ENCODE results near the gene SLC27A3. TPM values are rescaled to one million over a fixed set of nuclear protein-coding genes. Genes with fewer than 3 reads are reported as not detected.

The SLC27A3 gene
- 0.39 to 1.7 TPM (median 0.92 TPM) in 5 replicates for total RNA-seq (2022; extraction: Qiagen RNA extraction; ENCODE audit: low read depth)

GRCh38 chr1:153774780-153775457 lies at the start of gene SLC27A3:
Gene SLC27A3 (plus strand): TSS chr1:153775407. CDS start chr1:153775498, 91 bp downstream.

GRCh38 chr1:153727463-153728304 lies 47.5 kb upstream of the SLC27A3 start, which contains the start of gene INTS3:
Gene INTS3 (plus strand): TSS chr1:153728050. CDS start chr1:153728635, 585 bp downstream.

Other genes starting within 250 kb of the SLC27A3 start
- gene S100A6, start 239.4 kb upstream of the SLC27A3 start, total RNA-seq (2022; extraction: Qiagen RNA extraction; ENCODE audit: low read depth), result 3,071 to 3,604 TPM (median 3,274 TPM) in 5 replicates
- gene S100A5, start 234.5 kb upstream of the SLC27A3 start, total RNA-seq (2022; extraction: Qiagen RNA extraction; ENCODE audit: low read depth), result 0.42 to 1.1 TPM (median 0.57 TPM) in 5 replicates
- gene S100A4, start 229.6 kb upstream of the SLC27A3 start, total RNA-seq (2022; extraction: Qiagen RNA extraction; ENCODE audit: low read depth), result 1,522 to 1,903 TPM (median 1,710 TPM) in 5 replicates
- gene S100A3, start 226.1 kb upstream of the SLC27A3 start, total RNA-seq (2022; extraction: Qiagen RNA extraction; ENCODE audit: low read depth), result 85.7 to 107 TPM (median 98.6 TPM) in 5 replicates
- 17.0 to 31.3 TPM (median 24.8 TPM) in 5 replicates for gene S100A2, start 209.6 kb upstream of the SLC27A3 start, total RNA-seq (2022; extraction: Qiagen RNA extraction; ENCODE audit: low read depth)
- gene S100A16, start 162.3 kb upstream of the SLC27A3 start, total RNA-seq (2022; extraction: Qiagen RNA extraction; ENCODE audit: low read depth), result 415 to 520 TPM (median 478 TPM) in 5 replicates
- gene S100A14, start 159.1 kb upstream of the SLC27A3 start, total RNA-seq (2022; extraction: Qiagen RNA extraction; ENCODE audit: low read depth), result 0.28 to 0.73 TPM (median 0.45 TPM) in 5 replicates
- gene S100A13, start 147.9 kb upstream of the SLC27A3 start, total RNA-seq (2022; extraction: Qiagen RNA extraction; ENCODE audit: low read depth), result 153 to 185 TPM (median 171 TPM) in 5 replicates
- gene S100A1, start 147.0 kb upstream of the SLC27A3 start, total RNA-seq (2022; extraction: Qiagen RNA extraction; ENCODE audit: low read depth), result 0.48 to 1.1 TPM (median 0.76 TPM) in 4 of 5 replicates, not detected in the other
- 66.4 to 82.5 TPM (median 76.1 TPM) in 5 replicates for gene CHTOP, start 141.3 kb upstream of the SLC27A3 start, total RNA-seq (2022; extraction: Qiagen RNA extraction; ENCODE audit: low read depth)
- 53.9 to 63.9 TPM (median 56.8 TPM) in 5 replicates for gene SNAPIN, start 116.7 kb upstream of the SLC27A3 start, total RNA-seq (2022; extraction: Qiagen RNA extraction; ENCODE audit: low read depth)
- 261 to 313 TPM (median 282 TPM) in 5 replicates for gene ILF2, start 104.4 kb upstream of the SLC27A3 start, total RNA-seq (2022; extraction: Qiagen RNA extraction; ENCODE audit: low read depth)
- 0.77 to 1.2 TPM (median 0.97 TPM) in 5 replicates for gene NPR1, start 96.7 kb upstream of the SLC27A3 start, total RNA-seq (2022; extraction: Qiagen RNA extraction; ENCODE audit: low read depth)
- gene INTS3, start 47.4 kb upstream of the SLC27A3 start, total RNA-seq (2022; extraction: Qiagen RNA extraction; ENCODE audit: low read depth), result 14.1 to 20.4 TPM (median 17.7 TPM) in 5 replicates
- gene GATAD2B, start 147.6 kb downstream of the SLC27A3 start, total RNA-seq (2022; extraction: Qiagen RNA extraction; ENCODE audit: low read depth), result 6.8 to 10.3 TPM (median 8.7 TPM) in 5 replicates
- 20.4 to 33.0 TPM (median 31.2 TPM) in 5 replicates for gene DENND4B, start 171.3 kb downstream of the SLC27A3 start, total RNA-seq (2022; extraction: Qiagen RNA extraction; ENCODE audit: low read depth)
- gene CRTC2, start 183.2 kb downstream of the SLC27A3 start, total RNA-seq (2022; extraction: Qiagen RNA extraction; ENCODE audit: low read depth), result 33.2 to 45.2 TPM (median 38.3 TPM) in 5 replicates
- gene SLC39A1, start 188.1 kb downstream of the SLC27A3 start, total RNA-seq (2022; extraction: Qiagen RNA extraction; ENCODE audit: low read depth), result 141 to 162 TPM (median 149 TPM) in 5 replicates
- gene CREB3L4, start 192.5 kb downstream of the SLC27A3 start, total RNA-seq (2022; extraction: Qiagen RNA extraction; ENCODE audit: low read depth), result 7.9 to 10.6 TPM (median 9.9 TPM) in 5 replicates
- 106 to 170 TPM (median 153 TPM) in 5 replicates for gene JTB, start 202.3 kb downstream of the SLC27A3 start, total RNA-seq (2022; extraction: Qiagen RNA extraction; ENCODE audit: low read depth)
- 138 to 159 TPM (median 146 TPM) in 5 replicates for gene RAB13, start 210.9 kb downstream of the SLC27A3 start, total RNA-seq (2022; extraction: Qiagen RNA extraction; ENCODE audit: low read depth)
- 4,038 to 7,790 TPM (median 4,623 TPM) in 5 replicates for gene RPS27, start 215.4 kb downstream of the SLC27A3 start, total RNA-seq (2022; extraction: Qiagen RNA extraction; ENCODE audit: low read depth)